ENCODE results near the gene ACAA2.

ACAA2 gene

DNA sequence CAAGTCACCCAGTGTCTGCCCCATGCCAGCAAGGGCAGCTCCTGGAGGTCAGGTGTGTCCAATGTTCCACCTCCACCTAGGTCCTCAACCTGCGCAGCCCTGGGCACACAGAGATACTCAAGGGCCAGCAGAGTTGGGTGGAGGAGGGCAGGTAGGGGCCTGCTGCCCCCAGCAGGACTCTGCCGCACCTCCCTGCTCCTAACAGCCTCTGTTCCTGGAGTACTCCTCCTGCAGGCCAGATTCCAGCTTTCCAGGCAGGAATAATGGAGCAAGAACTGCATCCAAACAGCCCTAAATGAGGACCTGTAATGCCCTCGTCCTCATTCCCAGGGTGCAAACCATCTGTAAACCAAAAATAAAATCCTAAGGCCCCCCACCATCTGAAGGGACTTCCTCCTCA lies 44.4 kb upstream of the ACAA2 start:
- Histone ChIP-seq H3K79me2 (ENCODE audit: insufficient read depth, low read length) (no peaks in the 10 kb centered on the region), H3K9ac (ENCODE audit: low read depth, low read length) (no peak overlapping the region), H3K27me3 (ENCODE audit: insufficient read depth, low read length, poor library complexity) (peaks cover 4% of the 10 kb centered on the region), H3K4me1 (ENCODE audit: insufficient read depth, low read length) (no peaks in the 10 kb centered on the region), H3K27ac (ENCODE audit: low read length) (no peak overlapping the region), H3K36me3 (ENCODE audit: insufficient read depth, low read length) (no peaks in the 10 kb centered on the region), H3K9me3 (ENCODE audit: insufficient read depth, low read length, severe bottlenecking) (no peaks in the 10 kb centered on the region), H4K20me1 (ENCODE audit: insufficient read depth, low read length) (no peaks in the 10 kb centered on the region), H3K4me2 (ENCODE audit: insufficient read depth, low read length) (no peak overlapping the region), H3K4me3 (ENCODE audit: low read depth in 1 of 2, low read length in 2 of 2) (no peak overlapping the region), H2AFZ (ENCODE audit: low read depth, low read length) (no peak overlapping the region)
- DNase-seq (no peak), ATAC-seq (ENCODE audit: insufficient read depth, low read depth) (no peak)
- TF ChIP-seq, protein P1, sequence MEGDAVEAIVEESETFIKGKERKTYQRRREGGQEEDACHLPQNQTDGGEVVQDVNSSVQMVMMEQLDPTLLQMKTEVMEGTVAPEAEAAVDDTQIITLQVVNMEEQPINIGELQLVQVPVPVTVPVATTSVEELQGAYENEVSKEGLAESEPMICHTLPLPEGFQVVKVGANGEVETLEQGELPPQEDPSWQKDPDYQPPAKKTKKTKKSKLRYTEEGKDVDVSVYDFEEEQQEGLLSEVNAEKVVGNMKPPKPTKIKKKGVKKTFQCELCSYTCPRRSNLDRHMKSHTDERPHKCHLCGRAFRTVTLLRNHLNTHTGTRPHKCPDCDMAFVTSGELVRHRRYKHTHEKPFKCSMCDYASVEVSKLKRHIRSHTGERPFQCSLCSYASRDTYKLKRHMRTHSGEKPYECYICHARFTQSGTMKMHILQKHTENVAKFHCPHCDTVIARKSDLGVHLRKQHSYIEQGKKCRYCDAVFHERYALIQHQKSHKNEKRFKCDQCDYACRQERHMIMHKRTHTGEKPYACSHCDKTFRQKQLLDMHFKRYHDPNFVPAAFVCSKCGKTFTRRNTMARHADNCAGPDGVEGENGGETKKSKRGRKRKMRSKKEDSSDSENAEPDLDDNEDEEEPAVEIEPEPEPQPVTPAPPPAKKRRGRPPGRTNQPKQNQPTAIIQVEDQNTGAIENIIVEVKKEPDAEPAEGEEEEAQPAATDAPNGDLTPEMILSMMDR (IDR thresholded peaks at IDR 0.05; ENCODE audit: borderline replicate concordance, extremely low read depth, low read length, poor library complexity, severe bottlenecking): no peak
- no peak for TF ChIP-seq EZH2 (IDR thresholded peaks at IDR 0.05; ENCODE audit: borderline replicate concordance, low read depth, low read length, severe bottlenecking)

DNA sequence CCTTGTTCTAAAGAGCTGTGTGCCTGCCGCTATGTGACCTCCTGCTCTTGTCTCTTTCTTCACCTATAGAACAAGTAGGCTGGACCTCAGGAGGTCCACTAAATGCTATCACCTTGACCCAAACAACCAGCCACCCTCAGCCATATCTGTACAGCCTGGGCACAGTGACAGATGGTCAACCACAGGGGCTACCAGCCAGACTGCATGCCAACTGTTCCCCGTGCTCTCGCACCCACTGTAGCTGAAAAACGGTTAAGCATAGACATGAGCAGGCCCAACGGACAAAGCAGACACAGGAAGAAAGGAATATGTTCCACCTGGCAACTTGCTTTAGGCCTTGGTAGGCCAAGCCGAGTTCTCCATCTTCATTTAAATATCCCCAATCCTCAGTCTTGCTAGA lies 43.2 kb upstream of the ACAA2 start:
- Histone ChIP-seq H3K27ac (ENCODE audit: low read length) (no peak overlapping the region), H3K4me3 (ENCODE audit: low read depth in 1 of 2, low read length in 2 of 2) (no peak overlapping the region), H2AFZ (ENCODE audit: low read depth, low read length) (no peak overlapping the region), H4K20me1 (ENCODE audit: insufficient read depth, low read length) (no peaks in the 10 kb centered on the region; the same call in 1 of the 2 replicates), H3K27me3 (ENCODE audit: insufficient read depth, low read length, poor library complexity) (peaks cover 9% of the 10 kb centered on the region), H3K9me3 (ENCODE audit: insufficient read depth, low read length, severe bottlenecking) (no peaks in the 10 kb centered on the region), H3K79me2 (ENCODE audit: insufficient read depth, low read length) (no peaks in the 10 kb centered on the region), H3K9ac (ENCODE audit: low read depth, low read length) (no peak overlapping the region), H3K4me1 (ENCODE audit: insufficient read depth, low read length) (no peaks in the 10 kb centered on the region), H3K36me3 (ENCODE audit: insufficient read depth, low read length) (no peaks in the 10 kb centered on the region), H3K4me2 (ENCODE audit: insufficient read depth, low read length) (no peak overlapping the region)
- ATAC-seq (ENCODE audit: insufficient read depth, low read depth): no peak
- TF ChIP-seq EZH2 (IDR thresholded peaks at IDR 0.05; ENCODE audit: borderline replicate concordance, low read depth, low read length, severe bottlenecking): no peak
- TF ChIP-seq, protein P1 (IDR thresholded peaks at IDR 0.05; ENCODE audit: borderline replicate concordance, extremely low read depth, low read length, poor library complexity, severe bottlenecking): no peak
- DNase-seq: no peak

DNA sequence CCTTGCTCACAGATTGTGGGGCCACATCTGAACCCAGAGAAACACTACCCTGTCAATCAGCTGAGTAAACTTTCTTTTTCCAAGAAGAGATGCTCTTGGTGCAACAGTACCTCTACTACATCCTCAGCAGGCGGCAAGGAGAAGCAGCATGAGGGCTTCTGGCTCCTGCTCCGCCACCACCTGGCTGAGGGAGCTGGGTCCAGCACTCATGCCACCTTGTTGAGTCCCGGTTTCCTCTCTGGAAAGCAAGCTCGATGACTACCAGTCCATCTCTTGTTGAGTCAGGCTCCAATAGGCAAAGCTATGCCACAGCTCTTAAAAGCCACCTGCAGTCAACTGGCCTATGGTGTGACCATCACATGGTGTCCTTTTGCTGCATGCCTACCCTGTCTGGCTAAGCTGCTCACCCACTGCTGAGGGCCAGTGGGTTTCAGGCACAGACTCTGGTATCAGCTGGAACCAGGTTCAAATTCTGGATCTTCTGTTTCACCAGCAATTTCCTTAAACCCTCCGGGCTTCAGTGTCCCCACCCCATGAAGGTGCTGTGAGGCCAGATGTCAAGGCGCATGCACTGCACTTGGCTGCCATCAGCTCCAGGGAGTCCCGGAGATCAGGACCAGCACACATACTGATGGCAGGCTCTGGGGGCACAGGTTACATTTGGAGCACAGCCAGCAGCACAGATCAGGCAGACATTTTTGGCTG lies 42.5 kb upstream of the ACAA2 start:
- ATAC-seq (ENCODE audit: insufficient read depth, low read depth) (no peak), DNase-seq (no peak)
- H4K20me1 ChIP-seq (ENCODE audit: insufficient read depth, low read length): no peaks in the 10 kb centered on the region; the same call in 1 of the 2 replicates
- no peak overlapping the region for H3K27ac ChIP-seq (ENCODE audit: low read length)
- H3K4me2 ChIP-seq (ENCODE audit: insufficient read depth, low read length): no peak overlapping the region
- no peak overlapping the region for H2AFZ ChIP-seq (ENCODE audit: low read depth, low read length)
- H3K79me2 ChIP-seq (ENCODE audit: insufficient read depth, low read length): no peaks in the 10 kb centered on the region
- no peak overlapping the region for H3K9ac ChIP-seq (ENCODE audit: low read depth, low read length)
- peaks cover 9% of the 10 kb centered on the region for H3K27me3 ChIP-seq (ENCODE audit: insufficient read depth, low read length, poor library complexity)
- no peaks in the 10 kb centered on the region for H3K9me3 ChIP-seq (ENCODE audit: insufficient read depth, low read length, severe bottlenecking)
- no peak overlapping the region for H3K4me3 ChIP-seq (ENCODE audit: low read depth in 1 of 2, low read length in 2 of 2)
- H3K36me3 ChIP-seq (ENCODE audit: insufficient read depth, low read length): no peaks in the 10 kb centered on the region
- TF ChIP-seq, protein P1 (IDR thresholded peaks at IDR 0.05; ENCODE audit: borderline replicate concordance, extremely low read depth, low read length, poor library complexity, severe bottlenecking): no peak
- TF ChIP-seq EZH2 (IDR thresholded peaks at IDR 0.05; ENCODE audit: borderline replicate concordance, low read depth, low read length, severe bottlenecking): no peak
- no peaks in the 10 kb centered on the region for H3K4me1 ChIP-seq (ENCODE audit: insufficient read depth, low read length)
